Measurements from ENCODE around the gene MYCBPAP. TPM values are rescaled to one million over a fixed set of nuclear protein-coding genes. Genes with fewer than 3 reads are reported as not detected.

The MYCBPAP gene
- total RNA-seq, 2 donors from 2014 or later: 0.16 to 0.19 TPM

- no peaks in the 10 kb centered on the region for H3K9me3 ChIP-seq
- H3K36me3 ChIP-seq: no peaks in the 10 kb centered on the region
- TF ChIP-seq CTCF (IDR thresholded peaks at IDR 0.05): no peak
- H3K4me1 ChIP-seq: peaks cover 0 to 26% of the 10 kb centered on the region in 2 donors
- no peak overlapping the region for H3K4me3 ChIP-seq
- no peak for DNase-seq (ENCODE audit: low spot score)
- H3K27ac ChIP-seq: peak overlapping the region in 1 of 2 donors; percentile 94
- no peaks in the 10 kb centered on the region for H3K27me3 ChIP-seq
These were observed 72.4 kb downstream of the MYCBPAP start for GRCh38 chr17:50580646-50581045.

Other genes with a start within 250 kb of the MYCBPAP start
- gene TMEM92, start 234.0 kb upstream of the MYCBPAP start, total RNA-seq: not detected
- gene XYLT2, start 162.3 kb upstream of the MYCBPAP start, total RNA-seq: 10 to 100 TPM; 17.1 to 20.6 TPM
- 10 to 100 TPM; 87.1 to 91.0 TPM for gene MRPL27, start 135.3 kb upstream of the MYCBPAP start, total RNA-seq
- under 1 TPM in 1 of 2 donors, not detected in 1; 0.33 TPM for gene EME1, start 135.2 kb upstream of the MYCBPAP start, total RNA-seq
- 10 to 100 TPM; 31.7 to 50.6 TPM for gene LRRC59, start 110.9 kb upstream of the MYCBPAP start, total RNA-seq
- 10 to 100 TPM; 22.2 to 42.6 TPM for gene ACSF2, start 82.2 kb upstream of the MYCBPAP start, total RNA-seq
- under 1 TPM in 1 of 2 donors, not detected in 1; 0.70 TPM for gene CHAD, start 39.6 kb upstream of the MYCBPAP start, total RNA-seq
- gene RSAD1, start 29.6 kb upstream of the MYCBPAP start, total RNA-seq: 10 to 100 TPM; 19.1 to 19.3 TPM
- gene EPN3, start 24.3 kb downstream of the MYCBPAP start, total RNA-seq: 10 to 100 TPM in 1 of 2 donors, 1 to 10 TPM in 1; 4.5 to 13.3 TPM
- 10 to 100 TPM; 42.8 to 59.3 TPM for gene SPATA20, start 38.7 kb downstream of the MYCBPAP start, total RNA-seq
- 1 to 10 TPM; 4.3 to 6.2 TPM for gene CACNA1G, start 52.3 kb downstream of the MYCBPAP start, total RNA-seq
- 1 to 10 TPM; 1.4 to 4.5 TPM for gene ABCC3, start 126.4 kb downstream of the MYCBPAP start, total RNA-seq
- 10 to 100 TPM; 30.5 to 33.8 TPM for gene ANKRD40, start 199.5 kb downstream of the MYCBPAP start, total RNA-seq
- 10 to 100 TPM; 19.6 to 31.3 TPM for gene LUC7L3, start 211.2 kb downstream of the MYCBPAP start, total RNA-seq